ENCODE measurements around the gene TNFRSF8.

DNA sequence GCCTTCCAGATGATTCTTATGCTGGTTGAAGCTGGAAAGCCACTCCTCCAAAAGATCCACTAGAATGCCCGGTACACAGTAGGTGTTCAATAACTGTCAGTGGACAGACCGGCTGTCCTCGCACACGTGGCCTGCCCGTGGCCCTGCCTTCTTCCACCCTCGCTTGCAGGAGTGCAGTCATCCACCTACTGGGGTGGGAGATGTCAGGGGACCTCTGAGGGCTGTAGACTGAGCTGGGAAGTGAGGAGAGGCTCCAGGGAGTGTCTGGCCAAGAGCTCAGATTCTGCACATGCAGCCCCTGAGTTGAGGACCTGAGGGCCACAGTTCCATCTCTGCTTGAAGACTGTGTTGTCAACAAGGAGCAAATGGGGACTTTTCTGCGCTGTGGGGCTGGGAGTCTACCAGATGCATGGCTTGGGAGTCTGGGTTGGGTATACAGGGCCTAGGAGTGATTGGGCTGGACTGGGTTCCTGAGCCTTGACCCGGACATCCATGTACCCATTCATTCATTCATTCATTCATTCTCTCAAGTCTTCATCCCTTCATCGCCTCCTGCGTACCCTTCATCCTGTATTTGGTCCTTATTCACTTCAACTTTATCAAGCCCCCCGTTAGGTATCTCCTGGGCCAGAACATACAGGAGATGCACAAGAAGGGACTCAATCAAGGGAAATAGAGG, 99.5 kb downstream of the TNFRSF8 start:
- TF ChIP-seq, protein P1, sequence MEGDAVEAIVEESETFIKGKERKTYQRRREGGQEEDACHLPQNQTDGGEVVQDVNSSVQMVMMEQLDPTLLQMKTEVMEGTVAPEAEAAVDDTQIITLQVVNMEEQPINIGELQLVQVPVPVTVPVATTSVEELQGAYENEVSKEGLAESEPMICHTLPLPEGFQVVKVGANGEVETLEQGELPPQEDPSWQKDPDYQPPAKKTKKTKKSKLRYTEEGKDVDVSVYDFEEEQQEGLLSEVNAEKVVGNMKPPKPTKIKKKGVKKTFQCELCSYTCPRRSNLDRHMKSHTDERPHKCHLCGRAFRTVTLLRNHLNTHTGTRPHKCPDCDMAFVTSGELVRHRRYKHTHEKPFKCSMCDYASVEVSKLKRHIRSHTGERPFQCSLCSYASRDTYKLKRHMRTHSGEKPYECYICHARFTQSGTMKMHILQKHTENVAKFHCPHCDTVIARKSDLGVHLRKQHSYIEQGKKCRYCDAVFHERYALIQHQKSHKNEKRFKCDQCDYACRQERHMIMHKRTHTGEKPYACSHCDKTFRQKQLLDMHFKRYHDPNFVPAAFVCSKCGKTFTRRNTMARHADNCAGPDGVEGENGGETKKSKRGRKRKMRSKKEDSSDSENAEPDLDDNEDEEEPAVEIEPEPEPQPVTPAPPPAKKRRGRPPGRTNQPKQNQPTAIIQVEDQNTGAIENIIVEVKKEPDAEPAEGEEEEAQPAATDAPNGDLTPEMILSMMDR (IDR thresholded peaks at IDR 0.05 in 8 of 11, conservative IDR thresholded peaks at IDR 0.05 in 3 of 11): no peak
- TF ChIP-seq POLR2A (IDR thresholded peaks at IDR 0.05): no peak
- no peak for TF ChIP-seq POLR2AphosphoS5 (IDR thresholded peaks at IDR 0.05)

Data from spleen (tissue), 7 donors.